NCI-H510A treated with DMSO at 0.1 percent for 48 hours (cell line): ENCODE data around the gene NUP214.
"Not testable (repeated sequence)": the region's sequence is repeated elsewhere in the genome, so short reads cannot be mapped to it uniquely, and the experiment has no call there.

Experiments
- DNase-seq: peaks from one replicate; lab custom pipeline; 2025; lab: John Stamatoyannopoulos, UW

Gene NUP214

GRCh38 chr9:131096269-131097125, 28.9 kb upstream of the NUP214 start, which contains the start of gene AIF1L:
Gene AIF1L (plus strand): TSS chr9:131096531. CDS start chr9:131096630, 99 bp downstream.
- DNase-seq: peak; percentile 77

GRCh38 chr9:131097126-131097947, 28.0 kb upstream of the NUP214 start:
- no peak for DNase-seq

GRCh38 chr9:131097948-131098278, 27.5 kb upstream of the NUP214 start:
- DNase-seq: no peak

GRCh38 chr9:131098391-131099101, 26.8 kb upstream of the NUP214 start:
- DNase-seq: no peak

- DNase-seq: no peak
These were observed 26.2 kb upstream of the NUP214 start for GRCh38 chr9:131099102-131099606.

- not testable (repeated sequence) for DNase-seq
These were observed 25.5 kb upstream of the NUP214 start for GRCh38 chr9:131099845-131100244.

GRCh38 chr9:131100445-131100844, 24.9 kb upstream of the NUP214 start:
- no peak for DNase-seq

- DNase-seq: no peak
These were observed 24.0 kb upstream of the NUP214 start for GRCh38 chr9:131101207-131101964.

GRCh38 chr9:131103024-131103423, 22.4 kb upstream of the NUP214 start:
- no peak for DNase-seq

- no peak for DNase-seq
These were observed 21.9 kb upstream of the NUP214 start for GRCh38 chr9:131103535-131103934.

- no peak for DNase-seq
These were observed 21.2 kb upstream of the NUP214 start for GRCh38 chr9:131104016-131104740.

- no peak for DNase-seq
These were observed 19.4 kb upstream of the NUP214 start for GRCh38 chr9:131105952-131106351.

- no peak for DNase-seq
These were observed 17.6 kb upstream of the NUP214 start for GRCh38 chr9:131107760-131108159.

- no peak for DNase-seq
These were observed 14.1 kb upstream of the NUP214 start for GRCh38 chr9:131111186-131111853.

GRCh38 chr9:131111854-131112311, 13.5 kb upstream of the NUP214 start:
- DNase-seq: no peak

- DNase-seq: no peak
These were observed 12.8 kb upstream of the NUP214 start for GRCh38 chr9:131112374-131113154.

- no peak for DNase-seq
These were observed 11.7 kb upstream of the NUP214 start for GRCh38 chr9:131113655-131114054.

- DNase-seq: no peak
These were observed 11.3 kb upstream of the NUP214 start for GRCh38 chr9:131114084-131114535.

GRCh38 chr9:131115360-131115742, 10.0 kb upstream of the NUP214 start:
- not testable (repeated sequence) for DNase-seq
